Measurements from ENCODE around the gene CORO2A.
A peak's percentile ranks its signal among the peaks of the same experiment; 100 is the strongest.

Gene CORO2A

GRCh38 chr9:98109052-98109451 lies 83.4 kb downstream of the CORO2A start:
- no peaks in the 10 kb centered on the region for H4K20me1 ChIP-seq (ENCODE audit: insufficient read depth, low read length)
- no peaks in the 10 kb centered on the region for H3K79me2 ChIP-seq (ENCODE audit: insufficient read depth, low read length)
- no peak overlapping the region for H3K4me3 ChIP-seq (ENCODE audit: low read depth, low read length, poor library complexity, severe bottlenecking)
- peak overlapping the region; percentile 95 for H3K27ac ChIP-seq (ENCODE audit: low read depth, low read length, poor library complexity, severe bottlenecking)
- H3K36me3 ChIP-seq (ENCODE audit: insufficient read depth, low read length) = no peaks in the 10 kb centered on the region
- H3K4me1 ChIP-seq (ENCODE audit: insufficient read depth, low read length, severe bottlenecking) = peaks cover 38% of the 10 kb centered on the region
- H3K27me3 ChIP-seq (ENCODE audit: insufficient read depth, low read length) = no peaks in the 10 kb centered on the region
- H3K9me2 ChIP-seq (ENCODE audit: low read depth, low read length) = no peaks in the 10 kb centered on the region
- no peak overlapping the region; the same call in 1 of the 2 replicates for H3K9ac ChIP-seq (ENCODE audit: low read length)
- no peak overlapping the region for H3K4me2 ChIP-seq (ENCODE audit: low read length)
- H3K9me3 ChIP-seq (ENCODE audit: low read length) = no peaks in the 10 kb centered on the region
- peaks cover 3% of the 10 kb centered on the region; the same call in 1 of the 2 replicates for H3F3A ChIP-seq (ENCODE audit: insufficient read depth, low read length)
- TF ChIP-seq EZH2 (IDR thresholded peaks at IDR 0.05; ENCODE audit: borderline replicate concordance, low read length) = no peak
- no peak for TF ChIP-seq CTCF (IDR thresholded peaks at IDR 0.05; ENCODE audit: low read length)
- no peak overlapping the region for H2AFZ ChIP-seq (ENCODE audit: low read length)

GRCh38 chr9:98108531-98109031 lies 83.9 kb downstream of the CORO2A start:
- H3K9me3 ChIP-seq (ENCODE audit: low read length) = no peaks in the 10 kb centered on the region
- no peak overlapping the region for H3K4me3 ChIP-seq (ENCODE audit: low read depth, low read length, poor library complexity, severe bottlenecking)
- no peaks in the 10 kb centered on the region for H3K27me3 ChIP-seq (ENCODE audit: insufficient read depth, low read length)
- H3K4me2 ChIP-seq (ENCODE audit: low read length) = peak overlapping the region; percentile 47
- H3F3A ChIP-seq (ENCODE audit: insufficient read depth, low read length) = peaks cover 5% of the 10 kb centered on the region; the same call in 1 of the 2 replicates
- H3K36me3 ChIP-seq (ENCODE audit: insufficient read depth, low read length) = no peaks in the 10 kb centered on the region
- no peak for TF ChIP-seq CTCF (IDR thresholded peaks at IDR 0.05; ENCODE audit: low read length)
- TF ChIP-seq EZH2 (IDR thresholded peaks at IDR 0.05; ENCODE audit: borderline replicate concordance, low read length) = no peak
- no peaks in the 10 kb centered on the region for H3K9me2 ChIP-seq (ENCODE audit: low read depth, low read length)
- H3K79me2 ChIP-seq (ENCODE audit: insufficient read depth, low read length) = no peaks in the 10 kb centered on the region
- no peak overlapping the region for H2AFZ ChIP-seq (ENCODE audit: low read length)
- H3K4me1 ChIP-seq (ENCODE audit: insufficient read depth, low read length, severe bottlenecking) = peaks cover 43% of the 10 kb centered on the region
- H3K9ac ChIP-seq (ENCODE audit: low read length) = peak overlapping the region; percentile 31; the same call in 1 of the 2 replicates
- peak overlapping the region; percentile 95 for H3K27ac ChIP-seq (ENCODE audit: low read depth, low read length, poor library complexity, severe bottlenecking)
- no peaks in the 10 kb centered on the region for H4K20me1 ChIP-seq (ENCODE audit: insufficient read depth, low read length)

- Histone ChIP-seq H2AFZ (ENCODE audit: low read length) (no peak overlapping the region), H3K9me3 (ENCODE audit: low read length) (no peaks in the 10 kb centered on the region), H3K4me3 (ENCODE audit: low read depth, low read length, poor library complexity, severe bottlenecking) (no peak overlapping the region), H3K79me2 (ENCODE audit: insufficient read depth, low read length) (no peaks in the 10 kb centered on the region), H3K4me1 (ENCODE audit: insufficient read depth, low read length, severe bottlenecking) (peaks cover 49% of the 10 kb centered on the region), H3K27me3 (ENCODE audit: insufficient read depth, low read length) (no peaks in the 10 kb centered on the region), H3K9me2 (ENCODE audit: low read depth, low read length) (no peaks in the 10 kb centered on the region), H3F3A (ENCODE audit: insufficient read depth, low read length) (peaks cover 5% of the 10 kb centered on the region; the same call in 1 of the 2 replicates), H3K4me2 (ENCODE audit: low read length) (peak overlapping the region; percentile 47), H4K20me1 (ENCODE audit: insufficient read depth, low read length) (no peaks in the 10 kb centered on the region), H3K27ac (ENCODE audit: low read depth, low read length, poor library complexity, severe bottlenecking) (peak overlapping the region; percentile 95), H3K9ac (ENCODE audit: low read length) (peak overlapping the region; percentile 31; the same call in 1 of the 2 replicates), H3K36me3 (ENCODE audit: insufficient read depth, low read length) (no peaks in the 10 kb centered on the region)
- TF ChIP-seq CTCF (IDR thresholded peaks at IDR 0.05; ENCODE audit: low read length) (no peak), EZH2 (IDR thresholded peaks at IDR 0.05; ENCODE audit: borderline replicate concordance, low read length) (no peak)
These were observed 84.5 kb downstream of the CORO2A start for GRCh38 chr9:98107926-98108325.
